T-helper 17 cell (primary cell): ENCODE results near the gene IRX3. TPM values are rescaled to one million over a fixed set of nuclear protein-coding genes. Genes with fewer than 3 reads are reported as not detected.

Source experiments
- ATAC-seq: fragments of 150-1000 bp; cut with Tn5 transposase; 2 replicates; pipeline ENCODE4 v1.10.0; 2021; ENCODE audit warnings: mild to moderate bottlenecking, moderate library complexity
- DNase-seq, 3 donors: peaks; one replicate each; pipeline versions ENCODE4 v3.0.0 to v3.0.0-alpha.2; 2020 to 2021
- H3K9me3 ChIP-seq: one replicate; pipeline ENCODE4 v1.7.0; 2013; ENCODE audit warnings: low read length, mild to moderate bottlenecking; ENCODE audit not compliant: control insufficient read depth, poor library complexity, severe bottlenecking
- H3K27ac Mint-ChIP-seq: one replicate; pipeline ENCODE4 v1.8.0; 2022; ENCODE audit warnings: mild to moderate bottlenecking, moderate library complexity, mixed read lengths
- H3K27me3 Mint-ChIP-seq: one replicate; pipeline ENCODE4 v1.8.0; 2022; ENCODE audit warnings: mixed read lengths
- H3K36me3 Mint-ChIP-seq: one replicate; pipeline ENCODE4 v1.8.0; 2022; ENCODE audit warnings: low read depth, mixed read lengths
- H3K4me1 Mint-ChIP-seq: one replicate; pipeline ENCODE4 v1.8.0; 2022; ENCODE audit warnings: mild to moderate bottlenecking, mixed read lengths
- H3K4me3 Mint-ChIP-seq: one replicate; pipeline ENCODE4 v1.8.0; 2022; ENCODE audit warnings: mild to moderate bottlenecking, moderate library complexity, mixed read lengths
- total RNA-seq, 4 donors: library from RNA in 2 of 4; stranded (reverse) in 2 of 4; gene quantifications; one replicate each; pipeline ENCODE4 v1.2.3 and lab custom pipeline; 2022 to 2026

IRX3 gene
- total RNA-seq, 2 donors from 2014 or later, result 0.47 TPM; not detected in 1

DNA sequence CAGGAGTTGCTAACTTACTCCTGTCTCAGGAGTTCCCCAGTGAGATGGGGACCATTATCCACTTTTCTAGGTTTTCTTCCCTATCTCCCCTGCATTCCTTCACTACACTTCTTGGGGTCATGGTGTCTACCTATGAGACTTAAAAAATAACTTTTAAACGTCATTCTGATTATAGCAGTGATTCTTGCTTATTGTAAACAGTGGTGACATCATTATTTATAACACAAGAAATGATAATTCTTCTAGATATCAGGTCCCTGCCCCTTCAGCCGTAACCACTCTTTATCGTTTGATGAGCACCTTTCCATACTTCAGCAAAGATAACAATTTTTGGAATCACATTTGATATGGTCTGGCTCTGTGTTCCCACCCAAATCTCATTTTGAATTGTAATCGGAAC is 27.2 kb upstream of the IRX3 start:
- Mint-ChIP-seq H3K36me3 (no peaks in the 10 kb centered on the region), H3K27ac (no peak overlapping the region), H3K4me3 (no peak overlapping the region), H3K27me3 (peaks cover 14% of the 10 kb centered on the region), H3K4me1 (no peaks in the 10 kb centered on the region)
- no peak for ATAC-seq
- no peak for DNase-seq
- H3K9me3 ChIP-seq, result no peaks in the 10 kb centered on the region

DNA sequence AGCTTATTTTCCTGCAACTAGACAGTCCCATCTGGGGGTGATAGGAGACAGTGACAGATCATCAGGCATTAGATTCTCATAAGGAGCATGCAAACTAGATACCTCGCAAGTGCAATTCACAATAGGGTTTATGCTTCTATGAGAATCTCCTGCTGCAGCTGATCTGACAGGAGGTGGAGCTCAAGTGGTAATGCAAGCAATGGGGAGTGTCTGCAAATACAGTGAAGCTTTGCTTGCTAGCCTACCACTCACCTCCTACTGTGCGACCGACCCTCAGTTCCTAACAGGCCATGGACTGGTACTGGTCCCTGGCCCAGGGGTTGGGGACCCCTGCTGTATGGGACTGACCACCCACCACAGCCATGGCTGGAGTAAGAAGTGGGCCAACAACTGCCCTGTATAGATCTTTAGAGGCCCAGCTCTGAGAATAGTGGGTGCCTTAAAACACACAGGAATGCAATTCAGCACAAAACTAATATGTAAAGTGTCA is 26.0 kb upstream of the IRX3 start:
- no peak for DNase-seq
- H3K36me3 Mint-ChIP-seq, result no peaks in the 10 kb centered on the region
- no peak overlapping the region for H3K27ac Mint-ChIP-seq
- peaks cover 21% of the 10 kb centered on the region for H3K27me3 Mint-ChIP-seq
- ATAC-seq, result no peak
- no peaks in the 10 kb centered on the region for H3K9me3 ChIP-seq
- H3K4me1 Mint-ChIP-seq, result no peaks in the 10 kb centered on the region
- H3K4me3 Mint-ChIP-seq, result no peak overlapping the region

DNA sequence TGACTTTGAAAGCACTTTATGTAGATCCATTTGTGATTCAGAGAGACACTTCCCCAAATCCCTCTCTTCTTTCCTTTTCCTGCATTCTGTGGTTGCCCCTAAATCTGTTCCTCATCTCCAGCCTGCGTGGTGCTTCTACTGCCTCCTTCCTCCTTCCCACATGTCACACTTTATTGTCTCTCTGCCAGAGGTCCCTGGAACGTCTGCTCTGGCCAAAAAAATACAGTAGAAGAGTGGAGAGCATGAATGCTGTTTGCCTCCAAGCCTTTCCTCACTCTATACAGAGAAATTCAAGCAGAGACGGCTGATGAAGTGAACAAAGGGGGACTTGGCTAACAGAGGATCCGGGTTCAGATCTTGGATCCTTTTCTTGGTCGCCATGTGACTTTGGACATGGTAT is 22.8 kb upstream of the IRX3 start:
- peaks cover 37% of the 10 kb centered on the region for H3K27me3 Mint-ChIP-seq
- H3K36me3 Mint-ChIP-seq, result no peaks in the 10 kb centered on the region
- ATAC-seq, result no peak
- H3K4me1 Mint-ChIP-seq, result no peaks in the 10 kb centered on the region
- no peaks in the 10 kb centered on the region for H3K9me3 ChIP-seq
- no peak for DNase-seq
- H3K27ac Mint-ChIP-seq, result no peak overlapping the region
- no peak overlapping the region for H3K4me3 Mint-ChIP-seq

DNA sequence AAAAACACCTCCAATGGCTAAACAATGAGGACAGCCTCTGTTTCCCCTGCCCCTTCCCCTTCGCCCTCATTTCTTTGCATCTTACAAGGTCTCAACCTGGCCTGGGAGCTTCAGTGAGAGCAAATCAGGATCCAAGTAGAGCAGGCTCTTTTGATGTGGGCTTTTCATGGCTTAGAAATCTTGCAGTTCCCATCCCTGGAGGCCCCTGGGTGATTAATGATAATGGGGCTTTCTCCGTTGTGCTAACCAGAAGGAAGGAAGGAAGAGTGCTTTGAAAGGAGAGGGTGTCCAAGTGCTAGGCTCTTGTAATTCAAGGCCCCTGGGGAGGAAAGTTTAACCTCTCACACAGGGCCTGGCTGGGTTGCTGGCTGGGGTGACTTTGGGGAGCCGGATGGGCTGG is 18.5 kb upstream of the IRX3 start:
- Mint-ChIP-seq H3K27ac (no peak overlapping the region), H3K4me1 (no peaks in the 10 kb centered on the region), H3K4me3 (no peak overlapping the region), H3K36me3 (no peaks in the 10 kb centered on the region), H3K27me3 (peaks cover 60% of the 10 kb centered on the region)
- no peaks in the 10 kb centered on the region for H3K9me3 ChIP-seq
- DNase-seq (no peak), ATAC-seq (no peak)

DNA sequence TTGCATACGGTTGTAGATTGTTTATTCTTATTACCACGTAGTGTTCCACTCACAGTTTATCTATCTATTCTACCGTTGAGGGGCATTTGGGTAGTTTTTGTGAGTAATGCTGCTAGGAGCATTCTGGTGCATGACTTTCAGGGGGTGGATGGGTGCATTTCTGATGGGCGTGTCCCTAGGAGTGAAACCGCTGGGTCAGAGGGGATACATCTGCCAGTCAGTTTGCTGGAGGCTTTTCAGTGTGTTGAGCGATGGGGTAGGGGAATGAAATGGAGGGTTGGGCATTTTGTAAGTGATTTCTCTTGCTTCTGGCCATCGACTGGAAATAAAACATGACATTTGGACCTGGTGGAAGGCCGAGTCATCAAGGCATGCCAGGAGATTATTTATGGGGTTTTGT is 17.0 kb upstream of the IRX3 start:
- no peaks in the 10 kb centered on the region for H3K36me3 Mint-ChIP-seq
- H3K4me1 Mint-ChIP-seq, result no peaks in the 10 kb centered on the region
- H3K4me3 Mint-ChIP-seq, result no peak overlapping the region
- H3K9me3 ChIP-seq, result no peaks in the 10 kb centered on the region
- H3K27me3 Mint-ChIP-seq, result peaks cover 63% of the 10 kb centered on the region
- no peak overlapping the region for H3K27ac Mint-ChIP-seq
- no peak for DNase-seq
- no peak for ATAC-seq

DNA sequence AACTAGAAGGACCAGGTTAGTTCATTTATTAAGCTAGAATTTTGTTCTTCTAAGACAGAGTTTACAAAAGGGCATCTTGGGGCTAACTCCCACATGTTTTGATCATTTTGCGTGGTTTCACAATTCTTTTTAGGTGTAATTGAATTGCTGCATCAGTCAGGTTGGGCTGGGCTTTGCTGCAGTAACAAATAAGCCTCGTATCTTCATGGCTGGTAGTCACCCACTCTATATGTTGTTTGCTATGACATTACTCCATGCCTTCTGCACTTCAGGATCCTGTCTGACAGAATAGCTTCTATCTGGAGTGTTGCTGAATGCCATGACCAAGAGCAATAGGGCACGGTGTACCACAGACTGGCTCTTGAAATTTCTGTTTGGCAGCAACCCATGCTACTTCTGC is 10.6 kb upstream of the IRX3 start:
- ATAC-seq (no peak), DNase-seq (no peak)
- Mint-ChIP-seq H3K36me3 (no peaks in the 10 kb centered on the region), H3K27ac (no peak overlapping the region), H3K4me3 (no peak overlapping the region), H3K4me1 (no peaks in the 10 kb centered on the region), H3K27me3 (peaks cover 43% of the 10 kb centered on the region)
- H3K9me3 ChIP-seq, result peaks cover 3% of the 10 kb centered on the region

DNA sequence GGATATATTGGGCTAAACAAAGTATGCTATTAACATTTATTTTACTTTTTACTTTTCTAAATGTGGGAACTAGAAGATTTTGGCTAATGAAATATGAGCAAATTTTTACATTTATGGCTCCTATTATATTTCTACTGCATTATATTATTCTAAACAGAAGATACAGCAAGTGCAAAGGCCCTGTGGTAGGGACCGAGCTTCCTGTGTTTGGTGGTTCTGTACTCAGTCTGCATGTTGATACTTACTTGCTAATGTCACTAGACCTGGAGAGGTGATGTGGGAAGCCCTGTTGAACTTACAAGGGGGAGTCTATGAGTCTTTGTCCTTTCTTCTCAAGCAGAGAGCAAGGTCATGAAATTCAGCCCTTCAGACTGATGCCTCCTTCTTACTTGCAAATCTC is 10.0 kb upstream of the IRX3 start:
- Mint-ChIP-seq H3K36me3 (no peaks in the 10 kb centered on the region), H3K27ac (no peak overlapping the region), H3K4me3 (no peak overlapping the region), H3K27me3 (peaks cover 47% of the 10 kb centered on the region), H3K4me1 (no peaks in the 10 kb centered on the region)
- peaks cover 3% of the 10 kb centered on the region for H3K9me3 ChIP-seq
- DNase-seq (no peak), ATAC-seq (no peak)

DNA sequence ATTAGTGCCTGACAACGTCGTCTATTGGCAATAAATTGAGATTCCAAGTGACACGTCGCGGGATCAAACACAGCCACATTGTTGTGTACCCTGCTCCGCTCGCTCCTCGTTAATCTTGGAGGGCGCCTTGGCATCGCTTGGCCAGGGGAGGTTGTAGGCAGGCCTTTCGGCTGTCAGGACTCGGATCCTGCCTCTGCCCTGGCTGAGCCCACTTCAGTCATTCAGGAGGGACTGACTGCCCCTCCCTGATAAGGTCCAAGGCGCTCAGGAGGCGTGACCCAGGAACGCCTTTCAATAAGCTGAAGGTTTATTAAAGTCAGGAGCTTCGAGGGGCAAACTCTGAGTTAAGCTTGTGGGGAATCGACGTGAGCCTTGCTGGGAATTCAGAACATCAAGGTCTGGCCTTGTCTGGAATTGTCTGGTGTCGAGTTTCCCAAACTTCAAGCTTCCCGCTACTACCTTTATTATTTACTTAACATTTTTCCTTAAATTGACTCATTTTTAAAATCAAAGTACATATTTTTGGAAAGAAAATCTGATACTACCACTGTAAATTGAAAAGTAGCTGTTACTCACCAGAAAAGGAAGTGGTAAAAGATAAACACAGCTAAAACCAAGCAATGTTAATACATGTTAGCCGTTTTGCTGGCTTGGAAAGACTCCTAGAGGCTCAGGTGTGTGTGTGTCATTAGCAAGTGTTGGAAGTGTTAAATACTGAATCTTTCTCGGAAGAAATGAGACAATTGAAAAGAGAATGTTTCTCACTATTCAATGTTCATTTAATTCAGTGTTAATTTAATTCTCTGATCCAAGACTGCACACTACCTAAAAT is 5.3 kb upstream of the IRX3 start:
- Mint-ChIP-seq H3K27me3 (peaks cover 71% of the 10 kb centered on the region), H3K27ac (no peak overlapping the region), H3K4me3 (no peak overlapping the region), H3K4me1 (peaks cover 12% of the 10 kb centered on the region), H3K36me3 (peaks cover 5% of the 10 kb centered on the region)
- H3K9me3 ChIP-seq, result peaks cover 3% of the 10 kb centered on the region
- DNase-seq (no peak), ATAC-seq (no peak)

DNA sequence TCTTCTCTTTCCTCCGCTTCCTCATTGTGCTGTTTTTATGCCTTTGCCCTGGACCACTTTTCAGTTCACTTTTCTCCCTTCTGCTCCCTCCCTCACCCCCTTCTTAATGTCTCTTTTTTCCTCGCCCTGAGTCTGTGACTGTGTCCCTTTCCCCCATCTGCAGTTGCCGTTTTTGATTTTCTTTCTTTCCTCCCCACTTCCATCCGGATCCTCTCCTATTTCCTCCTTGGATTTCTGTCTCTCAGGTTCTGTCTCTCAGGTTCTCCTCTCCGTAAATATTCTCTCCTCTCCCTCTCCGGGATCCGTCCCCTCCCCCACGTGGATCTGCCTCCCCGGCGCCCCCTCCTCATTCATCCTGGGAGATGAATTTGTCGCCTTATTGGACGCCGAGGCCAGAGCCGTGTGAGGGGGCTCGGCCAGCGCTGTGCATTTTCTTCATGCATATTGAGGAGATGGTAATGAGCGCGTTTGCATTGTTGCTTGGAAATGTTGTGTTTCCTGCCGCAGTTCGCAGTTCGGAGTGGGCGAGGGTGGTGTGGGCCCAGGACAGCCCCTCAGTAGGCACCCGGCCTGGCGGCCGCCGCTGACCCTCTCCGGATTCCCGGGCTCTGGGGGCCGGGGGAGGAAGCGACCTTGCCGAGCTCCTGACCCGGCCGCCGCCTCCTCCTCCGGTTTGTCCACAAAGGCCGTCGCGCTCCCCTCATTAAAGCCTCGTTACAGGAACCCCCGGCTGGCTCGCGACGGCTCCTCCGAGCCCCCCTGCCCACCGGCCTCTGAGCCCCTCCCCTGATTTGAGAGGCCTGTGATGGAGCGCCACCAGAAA is 4.5 kb upstream of the IRX3 start:
- no peak for ATAC-seq
- Mint-ChIP-seq H3K4me3 (peak overlapping the region; percentile 41), H3K27me3 (peaks cover 77% of the 10 kb centered on the region), H3K36me3 (peaks cover 8% of the 10 kb centered on the region), H3K4me1 (peaks cover 16% of the 10 kb centered on the region), H3K27ac (no peak overlapping the region)
- no peak for DNase-seq
- no peaks in the 10 kb centered on the region for H3K9me3 ChIP-seq

DNA sequence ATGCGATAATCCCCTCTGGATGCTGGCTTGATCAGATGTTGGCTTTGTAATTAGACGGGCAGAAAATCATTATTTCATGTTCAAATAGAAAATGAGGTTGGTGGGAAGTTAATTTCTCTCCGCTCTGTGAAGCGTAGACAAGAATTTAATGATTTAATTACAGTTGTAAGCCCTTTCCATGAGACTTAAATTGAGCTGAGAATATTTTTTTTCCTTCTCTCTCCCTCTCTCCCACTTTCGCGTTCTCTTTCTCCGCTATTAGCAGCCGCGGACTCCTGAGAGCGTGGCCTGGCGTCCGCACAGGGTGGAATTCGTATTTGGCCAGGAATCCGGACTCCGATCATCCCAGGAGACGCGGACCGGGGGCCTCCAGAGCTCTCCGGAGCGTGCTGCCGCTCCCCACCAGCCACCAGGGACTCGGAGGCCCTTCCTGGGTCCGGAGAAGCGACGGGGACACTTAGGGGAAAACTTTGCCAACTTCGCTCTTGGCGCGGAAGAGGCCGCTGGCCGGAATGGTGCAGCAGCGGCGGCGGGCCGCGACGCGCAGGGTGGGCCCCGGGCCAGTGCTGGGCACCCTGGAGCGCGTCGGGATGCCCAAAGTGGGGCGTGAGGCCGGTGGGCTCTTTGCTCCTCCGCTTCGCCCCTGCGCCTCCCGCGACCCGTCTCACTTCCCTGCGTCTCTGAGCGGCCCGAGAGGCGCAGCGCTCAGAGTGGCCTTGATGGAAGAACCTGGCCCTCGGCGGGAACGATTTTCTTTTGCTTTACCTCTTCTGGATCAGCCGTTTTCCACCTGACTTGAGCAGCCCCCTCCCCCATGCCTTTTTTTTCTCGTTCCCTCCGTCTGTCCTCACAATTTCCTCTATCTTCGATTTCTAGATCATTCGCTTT is 3.6 kb upstream of the IRX3 start:
- Mint-ChIP-seq H3K27me3 (peaks cover 81% of the 10 kb centered on the region), H3K36me3 (peaks cover 8% of the 10 kb centered on the region), H3K4me1 (peaks cover 19% of the 10 kb centered on the region), H3K4me3 (no peak overlapping the region), H3K27ac (no peak overlapping the region)
- H3K9me3 ChIP-seq, result no peaks in the 10 kb centered on the region
- ATAC-seq, result no peak
- no peak for DNase-seq

DNA sequence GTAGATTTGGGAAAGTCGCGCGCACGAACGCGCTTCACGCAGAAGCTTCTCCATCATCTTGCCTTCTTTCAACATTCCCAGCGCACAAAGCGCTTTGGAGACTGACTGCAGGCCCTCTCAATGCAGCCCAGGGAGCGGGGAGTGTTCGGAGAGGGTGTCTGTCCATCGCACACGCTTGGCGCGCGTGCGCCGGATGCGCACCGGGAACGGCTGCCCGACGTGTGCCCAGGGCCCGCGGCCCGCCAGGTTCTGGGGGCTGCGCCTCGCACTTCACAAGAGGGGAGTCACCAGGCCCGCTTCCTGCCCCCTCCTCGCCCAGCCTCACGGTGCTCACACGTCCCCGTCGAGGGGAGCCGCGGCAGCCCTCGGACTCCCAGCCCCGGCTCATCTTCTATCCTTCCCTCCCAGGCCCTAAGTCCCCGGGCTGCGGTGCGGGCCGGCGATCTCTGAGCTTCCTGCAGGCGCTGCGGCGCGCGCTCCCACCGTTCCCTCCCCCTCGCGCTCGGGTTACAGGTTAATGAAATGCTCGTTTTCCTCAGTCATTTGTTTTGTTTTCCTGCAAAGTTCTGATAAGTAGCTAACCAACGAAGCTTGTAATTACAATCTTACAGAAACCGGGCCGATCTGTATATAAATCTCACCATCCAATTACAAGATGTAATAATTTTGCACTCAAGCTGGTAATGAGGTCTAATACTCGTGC is 2.8 kb upstream of the IRX3 start:
- ATAC-seq (no peak), DNase-seq (no peak)
- Mint-ChIP-seq H3K4me1 (peaks cover 23% of the 10 kb centered on the region), H3K27ac (no peak overlapping the region), H3K27me3 (peaks cover 80% of the 10 kb centered on the region), H3K36me3 (peaks cover 10% of the 10 kb centered on the region), H3K4me3 (no peak overlapping the region)
- H3K9me3 ChIP-seq, result no peaks in the 10 kb centered on the region

DNA sequence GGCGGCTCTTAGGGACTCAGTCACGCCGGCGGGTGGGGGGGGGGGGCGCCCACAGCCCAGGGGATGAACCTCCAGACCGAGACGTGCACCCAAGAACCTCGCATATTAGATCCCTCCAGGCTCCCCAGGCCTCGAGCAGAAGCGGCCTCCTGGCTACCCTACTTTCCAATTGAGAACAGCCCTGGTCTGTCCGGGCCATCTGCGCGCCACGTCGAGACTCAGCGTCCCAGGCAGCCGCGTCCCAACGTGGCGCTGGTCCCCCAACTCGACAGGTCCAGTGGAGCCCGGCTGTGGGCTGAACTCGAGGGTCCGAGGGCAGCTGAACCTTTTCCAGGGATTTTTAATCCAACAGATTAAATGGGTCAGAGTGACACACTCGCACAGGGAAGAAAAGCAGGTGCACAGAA is 2.3 kb upstream of the IRX3 start:
- ATAC-seq, result no peak
- Mint-ChIP-seq H3K36me3 (peaks cover 10% of the 10 kb centered on the region), H3K4me3 (no peak overlapping the region), H3K4me1 (peaks cover 23% of the 10 kb centered on the region), H3K27me3 (peaks cover 77% of the 10 kb centered on the region), H3K27ac (no peak overlapping the region)
- no peaks in the 10 kb centered on the region for H3K9me3 ChIP-seq
- DNase-seq, result no peak
